ENCODE measurements around the gene CACNA1B.

CACNA1B gene

DNA sequence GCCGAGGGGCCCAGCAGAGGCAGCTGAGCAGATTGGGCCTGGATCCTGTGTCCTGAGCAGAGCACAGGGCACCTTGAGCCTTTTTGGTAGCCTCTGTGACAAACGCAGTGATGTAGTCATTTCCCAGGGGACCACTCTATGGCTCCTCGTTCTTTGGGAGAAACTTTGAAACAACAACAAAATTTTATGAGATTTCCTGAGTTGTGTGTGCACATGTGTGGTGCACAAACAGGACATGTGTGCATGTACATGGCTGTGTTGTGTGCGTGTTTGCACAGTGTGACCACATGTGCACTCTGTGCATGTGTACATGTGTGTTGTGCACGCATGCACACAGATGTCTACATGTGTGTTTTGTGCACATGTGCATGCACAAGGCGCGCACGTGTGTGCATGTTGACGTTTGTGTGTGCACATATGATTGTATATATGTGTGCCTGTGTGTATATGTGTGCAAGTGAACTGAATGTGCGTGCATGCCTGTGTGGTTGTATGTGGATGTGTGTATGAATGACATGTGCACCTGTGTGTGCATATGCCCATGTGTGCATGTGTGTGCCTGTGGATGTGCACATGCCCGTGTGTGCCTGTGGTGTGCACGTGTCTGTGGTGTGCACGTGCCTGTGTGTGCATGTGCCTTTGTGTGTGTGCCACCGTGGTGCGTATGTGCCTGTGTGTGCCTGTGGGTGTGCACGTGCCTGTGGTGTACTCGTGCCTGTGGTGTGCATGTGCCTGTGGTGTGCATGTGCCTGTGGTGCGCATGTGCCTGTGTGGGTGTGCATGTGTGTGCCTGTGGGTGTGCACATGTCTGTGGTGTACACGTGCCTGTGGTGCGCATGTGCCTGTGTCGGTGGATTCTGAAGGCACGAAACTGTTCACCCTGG, 221.6 kb downstream of the CACNA1B start:
- Histone ChIP-seq H3K27me3 (ENCODE audit: control insufficient read depth in 1 of 2, insufficient read depth in 2 of 2, low read length in 2 of 2) (peaks cover 0 to 5% of the 10 kb centered on the region in 2 donors), H3K9ac (ENCODE audit: low read length) (no peak overlapping the region), H3K4me3 (ENCODE audit: low read depth in 1 of 2, low read length in 2 of 2) (no peak overlapping the region), H3K4me1 (ENCODE audit: insufficient read depth, low read length) (no peaks in the 10 kb centered on the region), H3K27ac (ENCODE audit: low read depth, low read length) (no peak overlapping the region), H3K36me3 (ENCODE audit: insufficient read depth, low read length) (no peaks in the 10 kb centered on the region), H3K9me3 (ENCODE audit: low read length) (no peaks in the 10 kb centered on the region)

DNA sequence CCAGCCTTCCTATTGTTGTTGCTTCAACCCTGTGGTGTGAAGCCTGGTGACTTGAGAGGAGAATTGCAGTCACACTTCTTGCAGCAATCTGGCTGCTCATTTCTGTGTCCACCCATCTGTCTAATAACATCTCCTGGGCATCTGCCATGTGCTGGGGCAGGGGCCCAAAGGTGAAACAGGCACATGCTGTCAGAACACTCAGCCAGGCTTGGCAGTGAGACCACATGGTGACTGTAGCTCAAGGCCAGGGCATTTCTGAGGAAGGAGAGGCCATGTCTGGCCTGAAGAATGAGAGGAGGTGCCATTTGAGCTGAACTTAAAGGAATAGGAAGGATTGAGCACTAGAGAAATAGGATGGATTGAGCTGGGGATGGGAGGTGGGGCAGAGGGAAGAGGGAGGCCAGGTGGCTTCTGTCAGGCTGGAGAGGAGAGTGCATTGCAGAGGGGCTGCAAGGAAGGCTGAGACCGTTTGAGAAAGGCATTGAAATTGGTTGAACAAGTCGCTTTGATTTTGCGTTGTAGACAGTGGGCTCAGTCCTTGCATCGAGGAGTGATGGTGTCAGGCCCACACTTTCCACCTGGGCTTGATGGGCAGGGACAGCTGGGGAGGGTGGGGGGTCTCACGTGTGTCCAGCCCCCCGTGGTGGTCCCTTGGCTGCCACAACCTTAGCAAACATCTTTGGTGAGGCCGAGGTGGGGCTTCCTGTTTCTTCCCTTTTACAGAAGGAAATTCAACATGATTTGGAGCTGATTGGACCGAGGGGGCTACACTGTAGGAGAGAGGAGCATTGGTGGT, 222.4 kb downstream of the CACNA1B start:
- H3K4me1 ChIP-seq (ENCODE audit: insufficient read depth, low read length), result no peaks in the 10 kb centered on the region

DNA sequence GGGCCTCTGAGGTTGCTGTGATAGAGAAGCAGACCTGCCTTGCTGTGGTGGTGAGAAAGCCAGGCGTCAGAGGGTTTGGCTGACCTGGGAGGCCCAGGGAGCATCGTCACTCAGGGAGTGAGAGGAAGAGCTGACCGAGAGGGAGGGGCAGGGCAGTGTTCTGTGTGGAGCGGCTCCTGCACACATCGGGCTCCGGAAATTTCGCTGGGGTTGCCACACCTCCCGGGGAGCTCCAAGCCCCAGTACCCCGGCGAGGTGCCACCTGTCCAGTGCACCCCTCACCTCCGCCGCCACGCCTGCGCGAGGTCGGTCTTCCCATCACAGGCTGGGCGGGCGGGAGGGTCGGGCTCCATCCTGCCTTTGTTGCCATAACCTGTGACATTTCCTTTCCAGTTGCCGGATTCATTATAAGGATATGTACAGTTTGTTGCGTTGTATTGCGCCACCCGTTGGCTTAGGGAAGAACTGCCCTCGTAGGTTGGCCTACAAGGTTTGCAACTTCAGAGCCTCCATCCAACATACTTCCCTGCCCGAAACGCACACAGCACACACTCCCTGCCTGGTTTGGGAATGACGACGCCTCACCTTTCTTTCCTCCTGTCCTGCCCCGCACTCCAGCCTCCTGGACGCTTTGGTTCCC, 223.2 kb downstream of the CACNA1B start:
- no peaks in the 10 kb centered on the region for H3K36me3 ChIP-seq (ENCODE audit: insufficient read depth, low read length)
- H3K4me1 ChIP-seq (ENCODE audit: insufficient read depth, low read length), result no peaks in the 10 kb centered on the region
- no peak overlapping the region for H3K4me3 ChIP-seq (ENCODE audit: low read depth in 1 of 2, low read length in 2 of 2)
- no peaks in the 10 kb centered on the region for H3K9me3 ChIP-seq (ENCODE audit: low read length)
- no peak overlapping the region for H3K27ac ChIP-seq (ENCODE audit: low read depth, low read length)
- H3K27me3 ChIP-seq (ENCODE audit: control insufficient read depth in 1 of 2, insufficient read depth in 2 of 2, low read length in 2 of 2), result peaks cover 0 to 12% of the 10 kb centered on the region in 2 donors
- H3K9ac ChIP-seq (ENCODE audit: low read length), result no peak overlapping the region

More for the DNA sequence above, 222.4 kb downstream of the CACNA1B start:
- Histone ChIP-seq H3K9me3 (ENCODE audit: low read length) (no peaks in the 10 kb centered on the region), H3K27ac (ENCODE audit: low read depth, low read length) (no peak overlapping the region), H3K36me3 (ENCODE audit: insufficient read depth, low read length) (no peaks in the 10 kb centered on the region), H3K27me3 (ENCODE audit: control insufficient read depth in 1 of 2, insufficient read depth in 2 of 2, low read length in 2 of 2) (peaks cover 0 to 12% of the 10 kb centered on the region in 2 donors), H3K4me3 (ENCODE audit: low read depth in 1 of 2, low read length in 2 of 2) (no peak overlapping the region), H3K9ac (ENCODE audit: low read length) (no peak overlapping the region)

DNA sequence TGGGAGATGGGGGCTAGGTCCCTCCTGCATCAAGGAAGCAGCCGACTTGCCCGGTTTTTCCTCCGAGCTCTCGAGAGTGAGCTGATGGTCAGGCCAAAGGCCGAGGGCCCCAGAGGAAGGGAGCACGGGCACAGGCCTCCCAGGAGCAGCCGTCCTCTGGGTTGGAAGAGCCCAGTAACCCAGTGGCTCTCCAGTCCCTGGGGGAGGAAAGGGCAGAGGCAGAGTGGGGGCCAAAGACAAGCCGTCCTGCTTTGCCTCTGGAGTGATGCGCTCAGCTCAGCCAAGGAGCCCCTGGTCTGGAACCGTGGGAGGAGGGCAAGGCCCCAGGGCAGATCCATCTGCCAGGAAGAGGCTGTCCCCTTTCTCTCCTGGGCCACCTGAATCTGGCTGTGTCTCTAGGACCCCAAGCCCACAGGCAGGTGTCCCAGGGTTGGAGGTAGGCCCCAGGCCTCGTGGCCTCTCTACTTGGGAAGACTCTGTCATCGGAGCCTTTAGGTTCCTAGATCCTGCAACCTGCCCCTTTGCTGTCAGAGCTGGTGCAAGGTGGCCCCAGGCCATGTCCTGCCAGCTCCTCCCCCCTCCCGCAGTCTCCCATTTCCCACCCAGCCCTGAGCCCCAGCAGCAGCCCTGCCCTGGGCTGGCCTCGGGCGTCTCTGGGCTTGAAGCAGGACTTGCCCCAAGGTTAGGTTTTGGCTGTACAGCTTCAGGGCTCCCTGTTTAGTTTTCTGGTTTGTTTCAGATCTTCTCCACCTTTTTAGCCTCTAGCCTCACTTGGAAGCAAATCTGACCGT, 224.1 kb downstream of the CACNA1B start:
- H3K27me3 ChIP-seq (ENCODE audit: control insufficient read depth in 1 of 2, insufficient read depth in 2 of 2, low read length in 2 of 2), result peaks cover 0 to 12% of the 10 kb centered on the region in 2 donors
- no peaks in the 10 kb centered on the region for H3K4me1 ChIP-seq (ENCODE audit: insufficient read depth, low read length)
- H3K27ac ChIP-seq (ENCODE audit: low read depth, low read length), result no peak overlapping the region
- no peak overlapping the region for H3K9ac ChIP-seq (ENCODE audit: low read length)
- no peaks in the 10 kb centered on the region for H3K36me3 ChIP-seq (ENCODE audit: insufficient read depth, low read length)
- H3K4me3 ChIP-seq (ENCODE audit: low read depth in 1 of 2, low read length in 2 of 2), result no peak overlapping the region
- no peaks in the 10 kb centered on the region for H3K9me3 ChIP-seq (ENCODE audit: low read length)

DNA sequence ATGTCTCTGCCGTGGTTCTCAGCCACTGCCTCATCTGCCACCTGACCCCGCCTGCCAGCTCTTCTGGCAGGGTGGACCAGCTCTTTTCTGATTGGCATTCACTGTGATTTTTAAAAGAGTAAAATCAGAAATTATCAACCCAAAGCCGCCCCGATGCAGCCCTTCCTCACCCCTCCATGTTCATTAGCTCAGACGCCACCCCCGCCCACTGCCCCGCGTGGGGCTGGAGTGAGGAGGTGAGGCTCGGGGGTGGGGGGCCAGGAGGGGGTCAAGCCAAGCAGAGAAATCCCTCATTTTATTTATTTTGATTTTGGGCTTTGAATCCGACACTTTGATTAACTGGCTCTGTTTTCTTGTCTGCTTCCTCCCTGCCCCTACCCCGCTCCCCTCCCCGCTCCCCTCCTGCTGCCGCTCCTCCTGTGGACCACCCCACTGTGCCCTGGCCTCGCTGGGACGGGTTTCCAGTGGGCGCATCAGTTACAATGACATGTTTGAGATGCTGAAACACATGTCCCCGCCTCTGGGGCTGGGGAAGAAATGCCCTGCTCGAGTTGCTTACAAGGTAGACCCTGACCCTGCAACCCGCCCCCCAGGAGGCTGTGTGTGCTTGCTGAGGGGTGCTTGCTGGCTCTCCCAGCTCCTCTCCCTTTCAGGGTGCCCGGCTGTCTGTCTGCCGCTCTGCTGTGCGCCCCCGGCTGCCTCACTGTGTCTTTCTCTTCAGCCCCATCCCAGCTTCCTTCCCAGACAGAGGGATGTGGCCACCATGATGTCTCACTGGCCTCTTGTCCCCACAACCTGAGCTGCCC, 224.9 kb downstream of the CACNA1B start:
- no peaks in the 10 kb centered on the region for H3K9me3 ChIP-seq (ENCODE audit: low read length)
- no peak overlapping the region for H3K9ac ChIP-seq (ENCODE audit: low read length)
- H3K4me1 ChIP-seq (ENCODE audit: insufficient read depth, low read length), result no peaks in the 10 kb centered on the region
- no peaks in the 10 kb centered on the region for H3K36me3 ChIP-seq (ENCODE audit: insufficient read depth, low read length)
- H3K27ac ChIP-seq (ENCODE audit: low read depth, low read length), result no peak overlapping the region
- H3K4me3 ChIP-seq (ENCODE audit: low read depth in 1 of 2, low read length in 2 of 2), result no peak overlapping the region
- peaks cover 0 to 12% of the 10 kb centered on the region in 2 donors for H3K27me3 ChIP-seq (ENCODE audit: control insufficient read depth in 1 of 2, insufficient read depth in 2 of 2, low read length in 2 of 2)

DNA sequence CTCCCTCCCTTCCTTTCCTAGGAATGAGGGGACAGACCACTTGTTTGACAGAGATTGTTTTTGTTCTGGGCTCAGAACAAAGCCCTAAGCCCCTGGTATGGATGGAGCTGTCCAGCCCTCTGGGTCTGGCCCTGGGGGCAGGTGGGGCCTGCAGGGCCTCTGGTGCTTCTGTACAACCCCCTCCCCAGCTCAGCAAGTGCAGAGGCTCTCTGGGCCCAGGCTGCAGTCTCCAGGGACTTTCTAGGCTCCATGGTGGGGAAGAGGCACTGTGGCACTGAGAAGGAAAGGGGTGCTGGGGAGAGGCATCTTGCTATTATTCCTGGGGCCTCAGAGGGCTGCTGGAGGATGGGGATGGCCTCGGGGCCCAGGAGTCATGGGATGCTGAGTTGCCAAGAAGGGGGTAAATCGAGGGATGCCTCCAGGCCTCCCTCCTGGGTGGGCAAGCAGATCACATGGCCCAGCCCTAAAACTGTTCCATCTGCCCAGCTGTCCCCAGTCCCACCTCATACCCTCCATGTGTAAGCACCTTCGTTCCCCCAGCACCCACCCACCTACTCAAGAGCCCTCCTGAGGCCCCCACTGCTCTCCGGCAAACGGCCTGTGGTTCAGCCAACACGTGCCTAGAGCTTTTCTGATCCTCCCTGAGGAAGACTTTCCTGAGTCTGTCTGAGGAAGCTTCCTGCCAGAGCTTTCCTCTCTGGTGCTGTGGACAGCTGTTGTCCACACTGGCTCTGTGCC, 225.7 kb downstream of the CACNA1B start:
- Histone ChIP-seq H3K9ac (ENCODE audit: low read length) (no peak overlapping the region), H3K4me1 (ENCODE audit: insufficient read depth, low read length) (no peaks in the 10 kb centered on the region), H3K27ac (ENCODE audit: low read depth, low read length) (no peak overlapping the region), H3K4me3 (ENCODE audit: low read depth in 1 of 2, low read length in 2 of 2) (no peak overlapping the region), H3K9me3 (ENCODE audit: low read length) (no peaks in the 10 kb centered on the region), H3K36me3 (ENCODE audit: insufficient read depth, low read length) (no peaks in the 10 kb centered on the region), H3K27me3 (ENCODE audit: control insufficient read depth in 1 of 2, insufficient read depth in 2 of 2, low read length in 2 of 2) (peaks cover 0 to 12% of the 10 kb centered on the region in 2 donors)

- H3K27ac ChIP-seq (ENCODE audit: low read depth, low read length), result no peak overlapping the region
- H3K9me3 ChIP-seq (ENCODE audit: low read length), result no peaks in the 10 kb centered on the region
- peaks cover 0 to 12% of the 10 kb centered on the region in 2 donors for H3K27me3 ChIP-seq (ENCODE audit: control insufficient read depth in 1 of 2, insufficient read depth in 2 of 2, low read length in 2 of 2)
Observed at GRCh38 chr9:138103849-138104206, 226.2 kb downstream of the CACNA1B start.

GRCh38 chr9:138104251-138105122, 226.9 kb downstream of the CACNA1B start:
- Histone ChIP-seq H3K4me1 (ENCODE audit: insufficient read depth, low read length) (no peaks in the 10 kb centered on the region), H3K27me3 (ENCODE audit: control insufficient read depth in 1 of 2, insufficient read depth in 2 of 2, low read length in 2 of 2) (peaks cover 0 to 12% of the 10 kb centered on the region in 2 donors), H3K27ac (ENCODE audit: low read depth, low read length) (no peak overlapping the region), H3K36me3 (ENCODE audit: insufficient read depth, low read length) (no peaks in the 10 kb centered on the region), H3K4me3 (ENCODE audit: low read depth in 1 of 2, low read length in 2 of 2) (no peak overlapping the region), H3K9me3 (ENCODE audit: low read length) (no peaks in the 10 kb centered on the region), H3K9ac (ENCODE audit: low read length) (no peak overlapping the region)

More at GRCh38 chr9:138103849-138104206, 226.2 kb downstream of the CACNA1B start:
- Histone ChIP-seq H3K4me1 (ENCODE audit: insufficient read depth, low read length) (no peaks in the 10 kb centered on the region), H3K36me3 (ENCODE audit: insufficient read depth, low read length) (no peaks in the 10 kb centered on the region), H3K4me3 (ENCODE audit: low read depth in 1 of 2, low read length in 2 of 2) (no peak overlapping the region), H3K9ac (ENCODE audit: low read length) (no peak overlapping the region)

- H3K4me1 ChIP-seq (ENCODE audit: insufficient read depth, low read length), result no peaks in the 10 kb centered on the region
- peaks cover 0 to 12% of the 10 kb centered on the region in 2 donors for H3K27me3 ChIP-seq (ENCODE audit: control insufficient read depth in 1 of 2, insufficient read depth in 2 of 2, low read length in 2 of 2)
Observed at GRCh38 chr9:138105123-138105415, 227.5 kb downstream of the CACNA1B start.

More at GRCh38 chr9:138105123-138105415, 227.5 kb downstream of the CACNA1B start:
- Histone ChIP-seq H3K9me3 (ENCODE audit: low read length) (no peaks in the 10 kb centered on the region), H3K9ac (ENCODE audit: low read length) (no peak overlapping the region), H3K27ac (ENCODE audit: low read depth, low read length) (no peak overlapping the region), H3K4me3 (ENCODE audit: low read depth in 1 of 2, low read length in 2 of 2) (no peak overlapping the region), H3K36me3 (ENCODE audit: insufficient read depth, low read length) (no peaks in the 10 kb centered on the region)
